WTC11 (cell line): ENCODE data around the gene KY.

Source experiments
- CREB1 ChIP-seq: sonication (generic); formaldehyde crosslinking; IDR thresholded peaks from 2 replicates; pipeline ENCODE4 v1.8.0; 2023; ENCODE audit warnings: mild to moderate bottlenecking, missing genetic modification reagents
- CTCF ChIP-seq: fragments of 200-600 bp; IDR thresholded peaks from 2 replicates; pipeline ENCODE4 v1.8.0; 2022; ENCODE audit warnings: antibody characterized with exemption
- ELF4 ChIP-seq: sonication (generic); formaldehyde crosslinking; IDR thresholded peaks from 2 replicates; pipeline ENCODE4 v1.8.1; 2022; ENCODE audit warnings: low read depth, mild to moderate bottlenecking, moderate library complexity, missing genetic modification reagents
- JAZF1 ChIP-seq: fragments of 250-450 bp; sonication (Bioruptor Pico); IDR thresholded peaks from 2 replicates; pipeline ENCODE4 v1.9.0; 2021; ENCODE audit warnings: moderate library complexity, mild to moderate bottlenecking, inconsistent platforms
- NR3C1 ChIP-seq: sonication (generic); formaldehyde crosslinking; conservative IDR thresholded peaks from 2 replicates; pipeline ENCODE4 v1.8.1; 2023; ENCODE audit warnings: low read depth, mild to moderate bottlenecking, missing genetic modification reagents
- USF2 ChIP-seq: sonication (generic); formaldehyde crosslinking; IDR thresholded peaks from 2 replicates; pipeline ENCODE4 v1.8.1; 2023; ENCODE audit warnings: mild to moderate bottlenecking, missing genetic modification reagents, moderate library complexity
- ZNF425 ChIP-seq: fragments of 250-450 bp; sonication (Bioruptor Pico); conservative IDR thresholded peaks from 2 replicates; pipeline ENCODE4 v1.9.0; 2021; ENCODE audit warnings: mild to moderate bottlenecking

- no peak for TF ChIP-seq ELF4
- no peak for TF ChIP-seq ZNF425
- no peak for TF ChIP-seq USF2
- TF ChIP-seq CTCF, result no peak
- TF ChIP-seq JAZF1 (CRISPR knock-in tag), result no peak
- TF ChIP-seq NR3C1 (CRISPR knock-in tag), result no peak
- no peak for TF ChIP-seq CREB1
Observed at GRCh38 chr3:134602440-134602814, 48.4 kb downstream of the KY start.
